SK-N-SH (cell line): ENCODE results near the gene ACACB. TPM values are rescaled to one million over a fixed set of nuclear protein-coding genes. Genes with fewer than 3 reads are reported as not detected.

ENCODE experiments used
- CTCF ChIA-PET: fragments of 300-600, 350-600 bp; formaldehyde crosslinking; extraction: SDS; loops from one replicate; lab custom pipeline; 2021; lab: Yijun Ruan, JAX
- POLR2A ChIA-PET: fragments of 350-600 bp; sonication (Branson Sonifier 250); formaldehyde crosslinking; extraction: SDS; loops from one replicate; lab custom pipeline; 2020; ENCODE audit warnings: antibody characterized with exemption, inconsistent platforms; lab: Yijun Ruan, JAX
- DNase-seq: peaks from one replicate; pipeline ENCODE4 v3.0.0; 2012
- H2AFZ ChIP-seq: fragments of 200-600 bp; sonication (generic); 2 replicates; pipeline ENCODE4 v1.8.1; 2016; ENCODE audit warnings: antibody characterized with exemption, mild to moderate bottlenecking, low read depth
- H3F3A ChIP-seq: fragments of 200-600 bp; sonication (generic); replicated peaks from 2 replicates; pipeline ENCODE3; 2016; ENCODE audit warnings: antibody characterized with exemption, mild to moderate bottlenecking; ENCODE audit not compliant: insufficient read depth
- H3K27ac ChIP-seq, 2 experiments: fragments of 200-500 bp in 1 of 2; fragments of 200-600 bp in 1 of 2; sonication (Bioruptor generic) in 1 of 2; sonication (generic), shearing (Covaris generic) in 1 of 2; 2 replicates each; pipeline versions ENCODE4 v1.5.1 to v1.6.1; 2014 to 2016; ENCODE audit warnings: low read depth in 2 of 2, inconsistent platforms in 1 of 2, low read length in 1 of 2, mild to moderate bottlenecking in 1 of 2, mixed read lengths in 1 of 2
- H3K27me3 ChIP-seq: fragments of 200-600 bp; sonication (generic), shearing (Covaris generic); 2 replicates; pipeline ENCODE4 v1.6.1; 2016; ENCODE audit warnings: mixed run types; ENCODE audit not compliant: insufficient read depth
- H3K36me3 ChIP-seq, 2 experiments: fragments of 200-500 bp in 1 of 2; fragments of 200-600 bp in 1 of 2; sonication (Bioruptor generic) in 1 of 2; sonication (generic) in 1 of 2; replicated peaks in 1 of 2; 2 replicates each; pipeline versions ENCODE3 to v1.5.1; 2014 to 2016; ENCODE audit warnings: low read length in 1 of 2, mild to moderate bottlenecking in 1 of 2; ENCODE audit not compliant: insufficient read depth in 2 of 2, control insufficient read depth in 1 of 2
- H3K4me1 ChIP-seq, 2 experiments: fragments of 200-500 bp in 1 of 2; fragments of 200-600 bp in 1 of 2; sonication (Bioruptor generic) in 1 of 2; sonication (generic), shearing (Covaris generic) in 1 of 2; 2 replicates each; pipeline versions ENCODE4 v1.5.1 to v1.6.1; 2014 to 2016; ENCODE audit warnings: low read depth in 1 of 2, low read length in 1 of 2, mixed run types in 1 of 2; ENCODE audit not compliant: insufficient read depth in 2 of 2, control insufficient read depth in 1 of 2
- H3K4me2 ChIP-seq: fragments of 200-600 bp; sonication (generic), shearing (Covaris generic); 2 replicates; pipeline ENCODE4 v1.6.1; 2017; ENCODE audit warnings: mixed run types
- H3K4me3 ChIP-seq, 2 experiments: fragments of 200-500 bp in 1 of 2; fragments of 200-600 bp in 1 of 2; sonication (Bioruptor generic) in 1 of 2; sonication (generic), shearing (Covaris generic) in 1 of 2; 2 replicates each; pipeline versions ENCODE4 v1.5.1 to v1.8.1; 2014 to 2016; ENCODE audit warnings: low read depth in 2 of 2, inconsistent platforms in 1 of 2, low read length in 1 of 2, mild to moderate bottlenecking in 1 of 2, mixed read lengths in 1 of 2, moderate library complexity in 1 of 2
- H3K79me2 ChIP-seq: fragments of 200-600 bp; sonication (generic); 2 replicates; pipeline ENCODE4 v1.8.1; 2017; ENCODE audit warnings: mild to moderate bottlenecking; ENCODE audit not compliant: insufficient read depth
- H3K9ac ChIP-seq: fragments of 200-600 bp; sonication (generic); 2 replicates; pipeline ENCODE4 v1.6.1; 2017; ENCODE audit warnings: mixed run types
- H3K9me2 ChIP-seq: fragments of 200-600 bp; sonication (generic); 2 replicates; pipeline ENCODE4 v1.6.1; 2017; ENCODE audit warnings: mixed run types
- H3K9me3 ChIP-seq: fragments of 200-600 bp; sonication (generic); 2 replicates; pipeline ENCODE4 v1.6.1; 2017; ENCODE audit warnings: mixed run types, mild to moderate bottlenecking, moderate library complexity
- H4K20me1 ChIP-seq: fragments of 200-600 bp; sonication (generic); 2 replicates; pipeline ENCODE4 v1.6.1; 2017; ENCODE audit warnings: mild to moderate bottlenecking, mixed run types; ENCODE audit not compliant: insufficient read depth
- CTCF ChIP-seq: fragments of 200-600 bp; sonication (generic); IDR thresholded peaks from 2 replicates; pipeline ENCODE4 v1.6.1; 2017; ENCODE audit warnings: antibody characterized with exemption, mild to moderate bottlenecking, moderate library complexity
- EZH2phosphoT487 ChIP-seq: fragments of 200-600 bp; sonication (generic); IDR thresholded peaks from 2 replicates; pipeline ENCODE4 v1.6.1; 2017; ENCODE audit warnings: low read depth, mixed run types, mild to moderate bottlenecking, antibody characterized with exemption, moderate library complexity, borderline replicate concordance
- FOXJ3 ChIP-seq: sonication (generic); formaldehyde crosslinking; IDR thresholded peaks from 2 replicates; pipeline ENCODE4 v1.5.1; 2020; ENCODE audit warnings: mild to moderate bottlenecking, missing genetic modification reagents
- GATA2 ChIP-seq: sonication (generic); formaldehyde crosslinking; IDR thresholded peaks from 2 replicates; pipeline ENCODE4 v1.5.0; 2020; ENCODE audit warnings: mild to moderate bottlenecking, missing genetic modification reagents
- PBX3 ChIP-seq: IDR thresholded peaks from 2 replicates; pipeline ENCODE4; 2012
- RAD21 ChIP-seq: IDR thresholded peaks from 2 replicates; pipeline ENCODE4 v1.6.1; 2012; ENCODE audit warnings: mild to moderate bottlenecking, low read length
- RCOR1 ChIP-seq: fragments of 150-350 bp; IDR thresholded peaks from 2 replicates; pipeline ENCODE4 v1.6.1; 2017; ENCODE audit warnings: antibody characterized with exemption, low read length
- RFX5 ChIP-seq: IDR thresholded peaks from 2 replicates; pipeline ENCODE4 v1.6.1; 2012; ENCODE audit warnings: mild to moderate bottlenecking, improper control_type of control experiment, low read length
- RXRA ChIP-seq: IDR thresholded peaks from 2 replicates; pipeline ENCODE4 v1.4.0; 2012; ENCODE audit warnings: low read depth, mild to moderate bottlenecking, borderline replicate concordance
- SMC3 ChIP-seq: IDR thresholded peaks from 2 replicates; pipeline ENCODE4 v1.6.1; 2012; ENCODE audit warnings: low read depth, low read length, improper control_type of control experiment
- YY1 ChIP-seq: IDR thresholded peaks from 2 replicates; pipeline ENCODE4 v1.4.0; 2012; ENCODE audit warnings: low read depth, mild to moderate bottlenecking
- WGBS: methylation state at CpG from one replicate; pipeline ENCODE4 v1.1.6; 2017; ENCODE audit warnings: low lambda C conversion rate; 5-methylcytosine and 5-hydroxymethylcytosine counted together
- polyA plus RNA-seq, 3 experiments: library from polyadenylated mRNA; depleted of rRNA; stranded (reverse); fragments of >200 nt; gene quantifications; 2 replicates each; pipeline ENCODE4 v1.2.3, GENCODE V29; 2012

Gene ACACB
- polyA plus RNA-seq, 1 of the 3 experiments (the other 2 are of a cell fraction), result 6.1 TPM

- H2AFZ ChIP-seq, result no peak overlapping the region
- CTCF ChIA-PET, result interaction anchor here (0.6 to 9.6 kb wide), 37 partner anchors 9 to 836 kb away, joined by 3 to 127 read pairs (median 4); no protein-coding TSS in a partner anchor
- H3K79me2 ChIP-seq, result no peaks in the 10 kb centered on the region
These were observed 147.9 kb downstream of the ACACB start for GRCh38 chr12:109264095-109264942.

More at GRCh38 chr12:109264095-109264942, 147.9 kb downstream of the ACACB start:
- peaks cover 0 to 8% of the 10 kb centered on the region in 2 experiments; a peak in 1 of 4 replicates for H3K4me1 ChIP-seq
- DNase-seq, result peak; percentile 90
- no peak for TF ChIP-seq GATA2
- no peak for TF ChIP-seq PBX3
- peak; percentile 84 for TF ChIP-seq SMC3
- TF ChIP-seq FOXJ3, result no peak
- no peak for TF ChIP-seq YY1
- TF ChIP-seq EZH2phosphoT487, result no peak
- TF ChIP-seq RCOR1, result no peak
- TF ChIP-seq CTCF, result peak; percentile 64
- TF ChIP-seq RXRA, result no peak
- TF ChIP-seq RAD21, result peak; percentile 76
- no peak for TF ChIP-seq RFX5
- H4K20me1 ChIP-seq, result no peaks in the 10 kb centered on the region
- H3K27ac ChIP-seq, result no peak overlapping the region
- peaks cover 0 to 4% of the 10 kb centered on the region in 2 experiments for H3K36me3 ChIP-seq
- H3K4me3 ChIP-seq, result peak overlapping the region in 1 of 2 experiments; percentile 39; a peak in 1 of 4 replicates
- H3K9ac ChIP-seq, result no peak overlapping the region
- H3K9me3 ChIP-seq, result no peaks in the 10 kb centered on the region
- no peak overlapping the region for H3K4me2 ChIP-seq
- no peaks in the 10 kb centered on the region for H3K27me3 ChIP-seq
- WGBS, result 68% methylated on average over 16 of the region's 23 CpGs
- POLR2A ChIA-PET, result no interaction called here
- H3F3A ChIP-seq, result no peaks in the 10 kb centered on the region
- no peaks in the 10 kb centered on the region for H3K9me2 ChIP-seq
